HepG2 (cell line): ENCODE results near the gene LRRC51. TPM values are rescaled to one million over a fixed set of nuclear protein-coding genes. Genes with fewer than 3 reads are reported as not detected.

Experiments used
- CREBL2 ChIP-seq: sonication (generic); formaldehyde crosslinking; IDR thresholded peaks from 2 replicates; pipeline ENCODE4 v1.8.1; 2023; ENCODE audit warnings: missing genetic modification reagents, mild to moderate bottlenecking, borderline replicate concordance
- DMAP1 ChIP-seq: IDR thresholded peaks from 2 replicates; pipeline ENCODE4 v1.6.1; 2016
- RBM22 ChIP-seq: fragments of 200-400 bp; formaldehyde crosslinking; optimal IDR thresholded peaks from 2 replicates; pipeline ENCODE3; 2017; ENCODE audit warnings: mild to moderate bottlenecking, low read length, moderate library complexity
- ZBTB10 ChIP-seq: sonication (generic); formaldehyde crosslinking; IDR thresholded peaks from 2 replicates; pipeline ENCODE4 v1.4.0; 2020; ENCODE audit warnings: missing genetic modification reagents, borderline replicate concordance
- ZNF143 ChIP-seq: sonication (generic); formaldehyde crosslinking; IDR thresholded peaks from 2 replicates; pipeline ENCODE4 v1.4.0; 2020; ENCODE audit warnings: missing genetic modification reagents
- ZNF543 ChIP-seq: sonication (generic); formaldehyde crosslinking; IDR thresholded peaks from 2 replicates; pipeline ENCODE4 v1.4.0; 2020; ENCODE audit warnings: mild to moderate bottlenecking, missing genetic modification reagents
- ZNF572 ChIP-seq: sonication (generic); formaldehyde crosslinking; IDR thresholded peaks from 2 replicates; pipeline ENCODE4 v1.5.1; 2020; ENCODE audit warnings: mild to moderate bottlenecking, missing genetic modification reagents
- ZNF691 ChIP-seq: sonication (generic); formaldehyde crosslinking; IDR thresholded peaks from 2 replicates; pipeline ENCODE4 v1.4.0; 2020; ENCODE audit warnings: missing genetic modification reagents, low read depth, mild to moderate bottlenecking, borderline replicate concordance
- polyA plus RNA-seq, 8 experiments: library from polyadenylated mRNA; depleted of rRNA in 3 of 8; stranded (reverse) in 7 of 8; unstranded in 1 of 8; fragments of >200 nt; fragmentation: Illumina TruSeq in 4 of 8; extraction: Trizol in 4 of 8; gene quantifications; 2 replicates each; pipeline versions ENCODE4 v1.2.1 to v1.2.3, GENCODE V29; 2011 to 2016; ENCODE audit warnings: low read depth in 4 of 8, missing spikeins in 1 of 8, mixed read lengths in 1 of 8; ENCODE audit not compliant: insufficient read depth in 1 of 8
- total RNA-seq, 5 experiments: library from RNA; depleted of rRNA; stranded (reverse); fragments of >200 nt; fragmentation: Illumina TruSeq; extraction: Trizol; gene quantifications; 2 replicates each; pipeline ENCODE4 v1.2.3, GENCODE V29; 2016; ENCODE audit warnings: low read depth in 1 of 5
- TF ChIP-seq, protein P1 (sequence below), 2 experiments: fragments of 450-650 bp in 1 of 2; sonication (generic) in 1 of 2; formaldehyde crosslinking in 1 of 2; IDR thresholded peaks; 2 replicates each; pipeline versions ENCODE4 v1.6.1 to v1.8.0; 2016 to 2022; ENCODE audit warnings: antibody characterized with exemption in 1 of 2, mild to moderate bottlenecking in 1 of 2, missing genetic modification reagents in 1 of 2
- TF ChIP-seq, protein P2 (sequence below): sonication (generic); formaldehyde crosslinking; IDR thresholded peaks from 2 replicates; pipeline ENCODE4; 2020; ENCODE audit warnings: missing genetic modification reagents, mild to moderate bottlenecking, borderline replicate concordance

Gene LRRC51
- total and polyA plus RNA-seq, 2 of the 13 experiments (the other 11 are each of a cell fraction or from before 2014, with no cell fraction given) = 5.3 to 6.0 TPM

- TF ChIP-seq ZNF543 = peak; percentile 65; the same call in 1 of the 2 replicates
- no peak for TF ChIP-seq ZNF572
- TF ChIP-seq RBM22 = no peak
- TF ChIP-seq, protein P1, sequence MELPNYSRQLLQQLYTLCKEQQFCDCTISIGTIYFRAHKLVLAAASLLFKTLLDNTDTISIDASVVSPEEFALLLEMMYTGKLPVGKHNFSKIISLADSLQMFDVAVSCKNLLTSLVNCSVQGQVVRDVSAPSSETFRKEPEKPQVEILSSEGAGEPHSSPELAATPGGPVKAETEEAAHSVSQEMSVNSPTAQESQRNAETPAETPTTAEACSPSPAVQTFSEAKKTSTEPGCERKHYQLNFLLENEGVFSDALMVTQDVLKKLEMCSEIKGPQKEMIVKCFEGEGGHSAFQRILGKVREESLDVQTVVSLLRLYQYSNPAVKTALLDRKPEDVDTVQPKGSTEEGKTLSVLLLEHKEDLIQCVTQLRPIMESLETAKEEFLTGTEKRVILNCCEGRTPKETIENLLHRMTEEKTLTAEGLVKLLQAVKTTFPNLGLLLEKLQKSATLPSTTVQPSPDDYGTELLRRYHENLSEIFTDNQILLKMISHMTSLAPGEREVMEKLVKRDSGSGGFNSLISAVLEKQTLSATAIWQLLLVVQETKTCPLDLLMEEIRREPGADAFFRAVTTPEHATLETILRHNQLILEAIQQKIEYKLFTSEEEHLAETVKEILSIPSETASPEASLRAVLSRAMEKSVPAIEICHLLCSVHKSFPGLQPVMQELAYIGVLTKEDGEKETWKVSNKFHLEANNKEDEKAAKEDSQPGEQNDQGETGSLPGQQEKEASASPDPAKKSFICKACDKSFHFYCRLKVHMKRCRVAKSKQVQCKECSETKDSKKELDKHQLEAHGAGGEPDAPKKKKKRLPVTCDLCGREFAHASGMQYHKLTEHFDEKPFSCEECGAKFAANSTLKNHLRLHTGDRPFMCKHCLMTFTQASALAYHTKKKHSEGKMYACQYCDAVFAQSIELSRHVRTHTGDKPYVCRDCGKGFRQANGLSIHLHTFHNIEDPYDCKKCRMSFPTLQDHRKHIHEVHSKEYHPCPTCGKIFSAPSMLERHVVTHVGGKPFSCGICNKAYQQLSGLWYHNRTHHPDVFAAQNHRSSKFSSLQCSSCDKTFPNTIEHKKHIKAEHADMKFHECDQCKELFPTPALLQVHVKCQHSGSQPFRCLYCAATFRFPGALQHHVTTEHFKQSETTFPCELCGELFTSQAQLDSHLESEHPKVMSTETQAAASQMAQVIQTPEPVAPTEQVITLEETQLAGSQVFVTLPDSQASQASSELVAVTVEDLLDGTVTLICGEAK (IDR thresholded peaks at IDR 0.05) = no peak
- TF ChIP-seq, protein P1 (CRISPR knock-in tag; IDR thresholded peaks at IDR 0.05) = peak; percentile 47; the same call in 1 of the 2 replicates
- TF ChIP-seq, protein P2, sequence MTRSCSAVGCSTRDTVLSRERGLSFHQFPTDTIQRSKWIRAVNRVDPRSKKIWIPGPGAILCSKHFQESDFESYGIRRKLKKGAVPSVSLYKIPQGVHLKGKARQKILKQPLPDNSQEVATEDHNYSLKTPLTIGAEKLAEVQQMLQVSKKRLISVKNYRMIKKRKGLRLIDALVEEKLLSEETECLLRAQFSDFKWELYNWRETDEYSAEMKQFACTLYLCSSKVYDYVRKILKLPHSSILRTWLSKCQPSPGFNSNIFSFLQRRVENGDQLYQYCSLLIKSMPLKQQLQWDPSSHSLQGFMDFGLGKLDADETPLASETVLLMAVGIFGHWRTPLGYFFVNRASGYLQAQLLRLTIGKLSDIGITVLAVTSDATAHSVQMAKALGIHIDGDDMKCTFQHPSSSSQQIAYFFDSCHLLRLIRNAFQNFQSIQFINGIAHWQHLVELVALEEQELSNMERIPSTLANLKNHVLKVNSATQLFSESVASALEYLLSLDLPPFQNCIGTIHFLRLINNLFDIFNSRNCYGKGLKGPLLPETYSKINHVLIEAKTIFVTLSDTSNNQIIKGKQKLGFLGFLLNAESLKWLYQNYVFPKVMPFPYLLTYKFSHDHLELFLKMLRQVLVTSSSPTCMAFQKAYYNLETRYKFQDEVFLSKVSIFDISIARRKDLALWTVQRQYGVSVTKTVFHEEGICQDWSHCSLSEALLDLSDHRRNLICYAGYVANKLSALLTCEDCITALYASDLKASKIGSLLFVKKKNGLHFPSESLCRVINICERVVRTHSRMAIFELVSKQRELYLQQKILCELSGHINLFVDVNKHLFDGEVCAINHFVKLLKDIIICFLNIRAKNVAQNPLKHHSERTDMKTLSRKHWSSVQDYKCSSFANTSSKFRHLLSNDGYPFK (CRISPR knock-in tag) = peak; percentile 43; the same call in 1 of the 2 replicates
- peak; percentile 34; the same call in 1 of the 2 replicates for TF ChIP-seq ZNF143 (CRISPR knock-in tag)
- peak; percentile 89 for TF ChIP-seq DMAP1
- TF ChIP-seq ZNF691 (CRISPR knock-in tag) = no peak
- TF ChIP-seq CREBL2 (CRISPR knock-in tag) = no peak; the same call in 1 of the 2 replicates
- no peak for TF ChIP-seq ZBTB10 (CRISPR knock-in tag)
Observed at GRCh38 chr11:72102946-72103753, 22.5 kb downstream of the LRRC51 start, which contains the start of gene LAMTOR1 (continued).
